GM21447 (cell line): ENCODE results near the gene PANX3.
"Not testable (repeated sequence)": the region's sequence is repeated elsewhere in the genome, so short reads cannot be mapped to it uniquely, and the experiment has no call there.

Experiments used
- ATAC-seq: cut with Tn5 transposase; IDR thresholded peaks from one replicate; pipeline ENCODE4 v1.9.1; 2021; ENCODE audit not compliant: unreplicated experiment

The PANX3 gene

DNA sequence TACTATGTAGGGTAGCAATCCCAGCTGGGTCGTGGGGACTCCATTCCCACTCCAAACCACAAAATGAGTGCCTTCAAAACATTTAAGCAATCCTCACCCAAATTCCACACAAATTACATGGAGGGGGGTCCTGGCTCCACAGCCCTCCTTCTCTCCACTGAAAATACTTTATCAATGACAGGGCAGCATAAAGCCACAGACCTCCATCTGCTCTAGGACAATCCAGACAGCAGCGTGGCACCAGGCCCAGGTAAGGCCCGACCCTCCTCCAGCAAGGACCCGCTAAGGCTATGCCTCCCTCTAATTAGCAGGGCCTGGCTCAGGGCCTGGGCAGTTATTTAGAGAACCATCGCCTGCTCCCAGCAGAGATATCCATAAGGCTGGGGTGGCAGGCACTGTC, at the start of gene PANX3:
Gene PANX3, plus strand, starts transcription at position 365 of the 400 bp plus-strand sequence. CDS start 129 bp downstream, outside the sequence.
- no peak for ATAC-seq

DNA sequence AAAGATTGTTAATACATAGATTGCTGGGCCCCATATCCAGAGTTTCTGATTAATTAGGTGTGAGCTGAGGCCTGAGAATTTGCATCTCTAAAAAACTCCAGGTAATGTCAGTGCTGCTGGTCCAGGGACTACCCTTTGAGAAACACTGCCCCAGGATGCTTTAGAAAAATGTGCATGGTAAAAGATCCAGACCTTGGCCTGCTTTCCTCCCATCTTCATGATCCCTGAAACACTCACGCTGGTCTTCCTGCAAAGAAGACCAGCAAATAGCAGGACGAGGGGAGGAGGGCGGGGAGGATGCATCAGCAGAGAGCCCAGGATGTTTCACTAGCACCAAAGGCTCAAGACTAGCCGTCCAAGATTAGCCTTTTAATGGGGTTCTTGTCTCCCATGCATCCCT, 41.5 kb upstream of the PANX3 start, which contains the start of gene OR8A1:
Gene OR8A1, plus strand, starts transcription at position 301 of the 400 bp plus-strand sequence. CDS start 123 bp downstream, outside the sequence.
- no peak for ATAC-seq

GRCh38 chr11:124570160-124570559, 41.1 kb upstream of the PANX3 start:
- no peak for ATAC-seq

- ATAC-seq: no peak
These were observed 33.4 kb upstream of the PANX3 start for GRCh38 chr11:124577716-124578427.

DNA sequence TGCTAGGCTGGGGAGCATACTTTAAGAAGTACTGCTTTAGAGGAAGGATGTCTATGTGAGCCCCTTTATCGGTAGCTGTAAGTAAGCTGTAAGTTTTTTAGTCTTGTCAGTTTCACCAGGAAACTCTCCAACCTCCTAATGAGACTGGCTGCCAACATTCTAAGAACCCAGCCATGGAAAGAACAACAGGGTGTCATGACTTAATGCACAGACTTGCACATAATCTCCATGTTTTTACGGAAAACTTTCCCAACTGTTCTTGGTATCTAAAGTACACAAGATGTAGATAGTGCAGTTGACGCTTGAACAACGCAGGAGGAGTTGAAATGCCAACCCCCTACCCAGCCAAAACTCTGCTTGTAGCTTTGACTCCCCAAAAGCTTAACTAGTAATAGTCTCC, 32.5 kb upstream of the PANX3 start:
- no peak for ATAC-seq

- no peak for ATAC-seq
These were observed 29.4 kb upstream of the PANX3 start for GRCh38 chr11:124581817-124582216.

DNA sequence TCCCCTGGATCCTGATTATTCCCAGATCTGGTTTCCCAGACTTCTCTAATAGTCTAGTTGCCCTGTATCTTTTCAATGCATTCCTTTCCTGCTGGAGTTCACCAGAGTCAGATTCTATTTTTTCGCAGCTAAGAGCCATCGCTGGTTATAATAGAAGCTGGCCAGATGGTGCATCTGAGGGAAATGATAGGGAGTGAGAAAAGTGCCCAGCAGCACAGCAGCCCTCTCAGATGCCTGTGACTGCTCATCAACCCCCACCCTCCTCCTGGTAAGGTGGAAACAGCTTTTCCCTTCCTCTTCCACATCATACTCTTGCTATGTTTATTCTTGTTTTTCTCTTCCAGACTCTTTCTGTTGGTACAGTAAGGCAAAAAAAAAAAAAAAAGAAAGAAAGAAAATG, 28.7 kb upstream of the PANX3 start:
- ATAC-seq: no peak

DNA sequence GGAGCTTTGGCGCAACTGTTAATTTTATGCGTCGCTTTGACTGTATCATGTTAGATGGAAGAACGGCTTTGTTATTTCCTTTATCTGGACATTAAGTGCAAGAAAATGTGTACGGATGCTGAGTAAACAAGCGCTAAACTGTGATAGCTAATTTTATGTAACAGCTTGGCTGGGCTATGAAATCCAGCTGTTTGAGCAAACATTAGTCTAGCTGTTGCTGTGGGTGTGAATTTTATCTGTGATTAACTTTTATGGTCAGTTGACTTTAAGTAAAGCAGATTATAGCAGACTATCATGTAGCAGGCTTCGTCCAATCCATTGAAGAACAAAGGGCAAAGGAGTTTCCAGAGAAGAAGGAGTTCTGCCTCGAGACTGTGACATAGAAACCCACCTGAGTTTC, 27.4 kb upstream of the PANX3 start:
- no peak for ATAC-seq

- no peak for ATAC-seq
These were observed 26.4 kb upstream of the PANX3 start for GRCh38 chr11:124584681-124585372.

DNA sequence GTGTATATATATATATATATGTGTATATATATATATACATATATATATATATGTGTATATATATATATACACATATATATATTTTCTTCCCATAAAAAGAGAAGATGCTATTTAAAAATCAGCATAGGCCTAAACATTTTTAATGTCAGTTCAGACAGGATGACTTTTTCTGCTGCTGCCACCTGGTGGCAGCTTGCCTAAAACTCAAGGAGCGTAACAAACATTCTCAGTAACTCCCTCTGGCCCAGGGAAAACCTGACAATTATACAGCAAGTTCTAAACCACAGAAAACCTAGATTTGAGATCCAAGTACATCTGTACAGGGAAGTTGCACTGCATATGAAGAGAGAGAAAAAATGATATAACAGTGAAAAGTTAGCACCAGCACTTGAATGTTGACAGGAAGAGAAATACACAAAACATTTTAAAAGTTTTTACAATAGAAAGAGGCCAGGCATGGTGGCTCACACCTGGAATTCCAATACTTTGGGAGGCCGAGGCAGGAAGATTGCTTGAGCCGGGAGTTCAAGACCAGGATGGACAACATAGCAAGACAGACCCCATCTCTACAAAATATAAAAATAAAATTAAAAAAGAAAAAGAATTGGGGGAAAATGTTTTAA, 24.9 kb upstream of the PANX3 start:
- ATAC-seq: peak; percentile 76

- no peak for ATAC-seq
These were observed 19.8 kb upstream of the PANX3 start for GRCh38 chr11:124591430-124591829.

DNA sequence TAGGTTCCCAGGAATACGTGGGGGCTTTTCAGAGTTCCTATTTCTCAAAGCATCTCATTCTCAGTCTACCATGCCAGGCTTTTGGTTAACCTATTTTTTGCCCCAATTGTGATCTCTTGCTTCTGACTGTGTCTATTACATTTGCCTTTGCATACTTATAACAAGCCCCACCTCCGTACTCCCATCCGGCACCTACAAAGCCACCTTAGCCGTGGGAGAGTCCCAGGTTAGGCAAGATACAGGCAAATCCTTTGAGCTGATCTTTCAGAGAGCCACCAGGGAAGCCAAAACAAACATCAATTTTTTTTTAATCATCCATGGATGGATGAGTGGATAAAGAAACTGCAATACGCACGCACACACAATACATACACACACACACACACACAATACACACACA, 18.6 kb upstream of the PANX3 start:
- no peak for ATAC-seq

DNA sequence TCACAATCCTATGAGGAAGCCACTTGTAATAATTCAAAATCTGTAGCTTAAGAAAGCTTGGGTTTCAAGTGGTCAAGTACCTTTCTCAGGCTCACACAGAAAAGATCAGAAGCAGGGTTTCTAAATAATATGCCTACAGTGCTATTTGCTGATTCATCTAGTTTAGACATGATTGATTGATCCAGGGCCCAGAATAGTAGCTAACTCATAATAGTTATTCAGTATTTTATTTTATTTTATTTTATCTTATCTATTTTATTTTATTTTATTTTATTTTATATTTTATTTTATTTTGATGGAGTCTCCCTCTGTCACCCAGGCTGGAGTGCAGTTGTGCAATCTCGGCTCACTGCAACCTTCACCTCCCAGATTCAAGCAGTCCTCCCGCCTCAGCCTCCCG, 15.9 kb upstream of the PANX3 start:
- no peak for ATAC-seq

DNA sequence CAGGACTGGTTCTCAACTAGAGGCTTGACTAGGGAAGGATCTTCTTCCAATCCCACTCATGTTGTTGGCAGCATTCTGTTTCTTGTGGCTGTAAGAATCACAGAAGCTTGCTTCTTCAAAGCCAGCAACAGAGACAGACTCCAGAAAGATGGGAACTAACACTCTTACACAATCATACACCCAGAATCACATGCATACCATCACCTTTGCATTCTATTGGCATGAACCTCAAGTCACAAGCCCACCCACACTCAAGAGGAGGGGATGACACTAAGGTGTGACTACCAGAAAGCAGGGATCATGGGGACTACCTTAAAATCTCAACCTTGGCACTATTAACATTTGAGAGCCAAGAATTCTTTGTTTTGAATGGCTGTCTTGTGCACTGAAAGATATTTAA, 13.6 kb upstream of the PANX3 start:
- no peak for ATAC-seq

GRCh38 chr11:124600621-124601320, 10.5 kb upstream of the PANX3 start:
- no peak for ATAC-seq

DNA sequence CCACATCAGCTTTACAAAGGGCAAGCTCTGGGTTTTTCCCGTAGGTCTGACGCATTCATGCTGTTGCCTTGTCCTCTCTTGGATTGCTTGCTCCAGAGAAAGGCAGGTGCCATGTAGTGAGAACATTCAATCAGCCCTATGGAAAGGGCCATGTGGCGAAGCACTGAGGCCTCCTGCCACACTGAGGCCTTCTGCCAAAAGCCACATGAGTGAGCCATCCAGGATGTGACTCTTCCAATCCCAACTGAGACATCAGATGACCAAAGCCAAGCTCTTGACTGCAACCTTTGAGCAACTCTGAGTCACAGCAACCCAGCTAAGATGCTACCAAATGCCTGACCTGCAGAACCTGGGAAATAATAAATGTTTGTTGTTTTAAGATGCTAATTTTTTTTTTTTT, 9.0 kb upstream of the PANX3 start:
- ATAC-seq: no peak

GRCh38 chr11:124602723-124603122, 8.5 kb upstream of the PANX3 start:
- not testable (repeated sequence) for ATAC-seq

DNA sequence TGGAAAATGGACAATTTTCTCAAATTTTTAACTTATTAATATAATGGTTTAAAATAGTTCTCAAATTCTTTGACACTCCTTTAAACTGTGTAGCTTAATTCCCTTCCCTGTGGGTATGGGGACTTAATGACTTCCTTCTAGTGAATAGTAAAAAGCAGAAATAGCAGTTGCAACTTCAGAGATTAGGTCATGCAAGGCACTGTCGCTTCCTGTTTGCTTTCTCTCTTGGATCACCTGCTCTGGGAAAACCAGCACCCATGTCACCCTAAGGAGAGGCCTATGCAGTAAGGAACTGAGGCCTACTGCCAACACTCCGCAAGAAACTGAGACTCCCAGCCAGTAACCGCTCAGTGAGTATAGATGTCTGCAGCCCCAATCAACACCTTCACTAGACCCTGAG, 5.5 kb upstream of the PANX3 start:
- ATAC-seq: no peak

GRCh38 chr11:124608147-124608546, 3.1 kb upstream of the PANX3 start:
- ATAC-seq: no peak

DNA sequence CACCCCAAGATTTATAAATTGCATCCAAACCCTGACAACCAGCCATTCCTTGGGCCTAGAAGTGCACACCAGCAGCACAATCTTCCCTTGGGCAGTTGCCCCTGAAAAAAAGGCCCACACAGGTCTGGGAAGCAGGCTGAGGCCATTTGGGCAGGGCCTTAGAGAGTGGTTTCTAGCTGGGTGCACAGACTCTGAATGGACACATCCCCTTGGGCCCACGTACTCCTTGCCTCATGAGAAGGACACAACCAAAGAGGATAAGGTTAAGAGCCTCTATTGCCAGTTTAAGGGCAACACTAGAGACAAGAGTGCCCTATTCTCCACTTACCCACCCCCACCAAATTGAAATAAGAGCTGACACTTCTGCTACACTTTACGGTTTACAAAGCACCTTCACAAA, 933 bp upstream of the PANX3 start:
- no peak for ATAC-seq

- no peak for ATAC-seq
These were observed 817 bp downstream of the PANX3 start for GRCh38 chr11:124612045-124612444.
